ENCODE measurements around the gene VMP1.
"Not testable (repeated sequence)": the region's sequence is repeated elsewhere in the genome, so short reads cannot be mapped to it uniquely, and the experiment has no call there.

Gene VMP1

GRCh38 chr17:59840329-59841090 is 133.1 kb downstream of the VMP1 start:
- TF ChIP-seq GABPA (IDR thresholded peaks at IDR 0.05; ENCODE audit: low read depth) (no peak), REST (IDR thresholded peaks at IDR 0.05; ENCODE audit: insufficient replicate concordance, low read depth) (no peak), SPI1 (IDR thresholded peaks at IDR 0.05; ENCODE audit: borderline replicate concordance, low read depth) (no peak), CTCF (IDR thresholded peaks at IDR 0.05; ENCODE audit: insufficient read depth, low read length) (no peak), POLR2AphosphoS5 (IDR thresholded peaks at IDR 0.05; ENCODE audit: low read depth) (no peak)
- Histone ChIP-seq H3K4me3 (replicated peaks; ENCODE audit: insufficient read depth, low read length) (peak overlapping the region; percentile 53), H3K27ac (replicated peaks) (no peak overlapping the region), H3K27me3 (ENCODE audit: insufficient read depth, poor library complexity, severe bottlenecking) (no peaks in the 10 kb centered on the region)
- DNase-seq (ENCODE audit: low read depth in 1 of 2, low spot score in 1 of 2) = no peak

- H3K27ac ChIP-seq (replicated peaks); H3K27me3 ChIP-seq (ENCODE audit: insufficient read depth, poor library complexity, severe bottlenecking); H3K4me3 ChIP-seq (replicated peaks; ENCODE audit: insufficient read depth, low read length); DNase-seq (ENCODE audit: low read depth in 1 of 2, low spot score in 1 of 2): not testable (repeated sequence)
These were observed 133.8 kb downstream of the VMP1 start for GRCh38 chr17:59841091-59841881.

- not testable (repeated sequence) for DNase-seq (ENCODE audit: low read depth in 1 of 2, low spot score in 1 of 2); H3K27me3 ChIP-seq (ENCODE audit: insufficient read depth, poor library complexity, severe bottlenecking); H3K4me3 ChIP-seq (replicated peaks; ENCODE audit: insufficient read depth, low read length); H3K27ac ChIP-seq (replicated peaks)
These were observed 134.4 kb downstream of the VMP1 start for GRCh38 chr17:59841882-59842263.

GRCh38 chr17:59842901-59843652 is 135.6 kb downstream of the VMP1 start:
- no peak for DNase-seq (ENCODE audit: low read depth in 1 of 2, low spot score in 1 of 2)
- Histone ChIP-seq H3K4me3 (replicated peaks; ENCODE audit: insufficient read depth, low read length) (no peak overlapping the region), H3K27ac (replicated peaks) (no peak overlapping the region), H3K27me3 (ENCODE audit: insufficient read depth, poor library complexity, severe bottlenecking) (no peaks in the 10 kb centered on the region)
- TF ChIP-seq SPI1 (IDR thresholded peaks at IDR 0.05; ENCODE audit: borderline replicate concordance, low read depth) (no peak), CTCF (IDR thresholded peaks at IDR 0.05; ENCODE audit: insufficient read depth, low read length) (no peak), POLR2AphosphoS5 (IDR thresholded peaks at IDR 0.05; ENCODE audit: low read depth) (peak; percentile 21; the same call in 1 of the 2 replicates), GABPA (IDR thresholded peaks at IDR 0.05; ENCODE audit: low read depth) (no peak), REST (IDR thresholded peaks at IDR 0.05; ENCODE audit: insufficient replicate concordance, low read depth) (no peak)
